AG08396 (cell line): Measurements from ENCODE around the gene GPR152.
A peak's percentile ranks its signal among the peaks of the same experiment; 100 is the strongest.
"Not testable (repeated sequence)": the region's sequence is repeated elsewhere in the genome, so short reads cannot be mapped to it uniquely, and the experiment has no call there.

Experiments used
- DNase-seq: peaks from one replicate; pipeline ENCODE4 v3.0.0; 2012; ENCODE audit warnings: low spot score, mixed read lengths

Gene GPR152

GRCh38 chr11:67489203-67489884 lies 36.8 kb upstream of the GPR152 start:
- no peak for DNase-seq

GRCh38 chr11:67486481-67487195 lies 34.1 kb upstream of the GPR152 start:
- no peak for DNase-seq

GRCh38 chr11:67485873-67486361 lies 33.4 kb upstream of the GPR152 start:
- not testable (repeated sequence) for DNase-seq

- DNase-seq = no peak
Observed at GRCh38 chr11:67484847-67485311, 32.4 kb upstream of the GPR152 start.

GRCh38 chr11:67483831-67484665 lies 31.5 kb upstream of the GPR152 start:
- no peak for DNase-seq

GRCh38 chr11:67482827-67483798 lies 30.6 kb upstream of the GPR152 start, which contains the start of gene AIP:
Gene AIP, plus strand, starts transcription at chr11:67483026. Its CDS starts 133 bp downstream, at chr11:67483159.
- peak; percentile 99 for DNase-seq

GRCh38 chr11:67482275-67482826 lies 29.8 kb upstream of the GPR152 start:
- DNase-seq = peak; percentile 51

GRCh38 chr11:67477344-67478050 lies 25.0 kb upstream of the GPR152 start:
- not testable (repeated sequence) for DNase-seq

- DNase-seq = not testable (repeated sequence)
Observed at GRCh38 chr11:67476692-67477091, 24.2 kb upstream of the GPR152 start.

GRCh38 chr11:67472882-67473281 lies 20.4 kb upstream of the GPR152 start:
- no peak for DNase-seq

GRCh38 chr11:67470337-67471002 lies 17.9 kb upstream of the GPR152 start:
- DNase-seq = no peak

GRCh38 chr11:67469508-67469811 lies 16.9 kb upstream of the GPR152 start:
- no peak for DNase-seq

- peak; percentile 99 for DNase-seq
Observed at GRCh38 chr11:67468759-67469507, 16.4 kb upstream of the GPR152 start, which contains the start of gene TMEM134. Gene TMEM134, minus strand, starts transcription at chr11:67469251. Its CDS starts 59 bp downstream, at chr11:67469192.

- DNase-seq = no peak
Observed at GRCh38 chr11:67468456-67468758, 15.9 kb upstream of the GPR152 start.

GRCh38 chr11:67468056-67468455 lies 15.5 kb upstream of the GPR152 start:
- no peak for DNase-seq

- DNase-seq = no peak
Observed at GRCh38 chr11:67466962-67467771, 14.6 kb upstream of the GPR152 start.

GRCh38 chr11:67466367-67466766 lies 13.8 kb upstream of the GPR152 start:
- no peak for DNase-seq

GRCh38 chr11:67465530-67465929 lies 13.0 kb upstream of the GPR152 start:
- DNase-seq = not testable (repeated sequence)
